HT-29 (cell line): ENCODE results near the gene CHAC2. TPM values are rescaled to one million over a fixed set of nuclear protein-coding genes. Genes with fewer than 3 reads are reported as not detected.

ENCODE experiments used
- DNase-seq: peaks from one replicate; pipeline ENCODE4 v3.0.0-alpha.2; 2015; ENCODE audit warnings: low spot score
- total RNA-seq: library from RNA; depleted of rRNA; stranded (reverse); fragments of >200 nt; shearing (Covaris generic); gene quantifications from 2 replicates; pipeline ENCODE4 v1.2.3, GENCODE V29; 2014

The CHAC2 gene
- total RNA-seq, 1 experiment from 2014 or later, result 11.7 TPM

DNA sequence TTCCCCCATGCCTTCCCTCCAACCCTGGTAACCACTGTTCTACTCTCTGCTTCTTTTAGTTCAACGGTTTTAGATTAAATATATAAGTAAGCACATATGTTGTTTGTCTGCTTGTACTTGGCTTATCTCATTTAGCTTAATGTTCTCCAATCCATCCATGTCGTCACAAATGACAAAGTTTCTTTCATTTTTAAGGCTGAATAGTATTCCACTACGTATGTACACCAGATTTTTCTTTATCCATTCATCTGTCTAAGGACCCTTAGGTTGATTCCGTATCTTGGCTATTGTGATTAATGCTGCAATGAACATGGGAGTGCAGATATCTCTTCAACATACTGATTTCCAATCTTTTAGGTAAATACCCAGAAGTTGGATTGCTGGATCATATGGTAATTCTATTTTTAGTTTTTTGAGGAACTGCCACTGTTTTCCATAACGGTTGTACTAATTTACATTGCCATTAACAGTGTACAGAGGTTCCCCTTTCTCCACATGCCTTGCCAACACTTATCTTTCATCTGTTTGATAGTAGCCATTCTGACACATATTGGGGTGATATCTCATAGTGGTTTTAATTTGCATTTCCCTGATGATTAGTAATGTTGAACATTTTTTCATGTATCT, 11.0 kb downstream of the CHAC2 start:
- DNase-seq, result no peak

DNA sequence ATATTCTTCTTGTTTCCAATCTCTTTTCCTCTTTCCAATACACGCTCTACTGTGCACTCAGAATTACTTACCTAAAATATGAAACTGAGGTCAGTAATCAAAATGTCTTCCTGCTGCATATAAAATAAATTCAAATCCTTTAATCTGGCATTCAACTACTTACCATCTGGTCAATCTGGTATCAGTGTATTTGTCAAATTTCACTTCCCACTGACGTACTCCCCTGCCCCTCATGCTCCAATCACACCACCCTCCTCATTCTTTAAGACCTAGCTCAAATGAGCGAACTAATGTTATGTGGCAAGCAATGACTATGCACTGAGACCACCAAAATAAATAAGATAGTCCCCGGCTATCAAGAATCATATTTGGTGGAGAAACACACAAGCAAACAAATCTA, 12.5 kb downstream of the CHAC2 start:
- DNase-seq, result no peak

DNA sequence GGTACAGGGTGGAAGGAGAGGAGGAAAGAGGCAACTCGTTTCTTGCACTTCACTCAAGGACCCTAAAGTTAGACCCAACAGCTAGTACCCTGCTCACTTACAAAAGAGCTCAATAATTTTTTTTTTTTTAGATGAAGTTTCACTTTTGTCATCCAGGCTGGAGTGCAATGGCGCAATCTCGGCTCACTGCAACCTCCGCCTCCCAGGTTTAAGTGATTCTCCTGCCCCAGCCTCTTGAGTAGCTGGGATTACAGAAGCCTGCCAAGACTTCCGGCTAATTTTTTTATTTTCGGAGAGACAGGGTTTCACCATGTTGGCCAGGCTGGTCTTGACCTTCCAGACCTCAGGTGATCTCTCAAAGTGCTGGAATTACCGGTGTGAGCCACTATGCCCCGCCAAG, 15.1 kb downstream of the CHAC2 start:
- DNase-seq, result no peak

GRCh38 chr2:53784436-53784835, 16.8 kb downstream of the CHAC2 start:
- DNase-seq, result no peak

- DNase-seq, result no peak
Observed at GRCh38 chr2:53785366-53785765, 17.8 kb downstream of the CHAC2 start.

DNA sequence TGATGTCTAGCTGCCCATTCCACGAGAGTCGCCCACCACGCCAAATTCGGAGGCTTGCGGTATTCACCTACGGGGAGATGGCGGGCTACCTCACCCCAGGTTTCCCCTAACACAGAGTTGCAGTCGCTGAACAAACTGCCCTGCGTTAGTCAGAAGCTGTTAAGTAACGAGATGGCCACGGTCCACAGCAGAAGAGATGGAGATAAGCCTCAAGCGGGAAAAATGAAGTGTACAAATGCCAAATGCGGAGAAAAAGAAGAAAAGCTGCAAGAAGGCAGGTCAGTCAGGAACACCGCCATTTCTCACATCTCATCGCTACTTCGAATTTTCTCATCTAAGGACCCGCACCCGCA, 18.7 kb downstream of the CHAC2 start:
- no peak for DNase-seq

DNA sequence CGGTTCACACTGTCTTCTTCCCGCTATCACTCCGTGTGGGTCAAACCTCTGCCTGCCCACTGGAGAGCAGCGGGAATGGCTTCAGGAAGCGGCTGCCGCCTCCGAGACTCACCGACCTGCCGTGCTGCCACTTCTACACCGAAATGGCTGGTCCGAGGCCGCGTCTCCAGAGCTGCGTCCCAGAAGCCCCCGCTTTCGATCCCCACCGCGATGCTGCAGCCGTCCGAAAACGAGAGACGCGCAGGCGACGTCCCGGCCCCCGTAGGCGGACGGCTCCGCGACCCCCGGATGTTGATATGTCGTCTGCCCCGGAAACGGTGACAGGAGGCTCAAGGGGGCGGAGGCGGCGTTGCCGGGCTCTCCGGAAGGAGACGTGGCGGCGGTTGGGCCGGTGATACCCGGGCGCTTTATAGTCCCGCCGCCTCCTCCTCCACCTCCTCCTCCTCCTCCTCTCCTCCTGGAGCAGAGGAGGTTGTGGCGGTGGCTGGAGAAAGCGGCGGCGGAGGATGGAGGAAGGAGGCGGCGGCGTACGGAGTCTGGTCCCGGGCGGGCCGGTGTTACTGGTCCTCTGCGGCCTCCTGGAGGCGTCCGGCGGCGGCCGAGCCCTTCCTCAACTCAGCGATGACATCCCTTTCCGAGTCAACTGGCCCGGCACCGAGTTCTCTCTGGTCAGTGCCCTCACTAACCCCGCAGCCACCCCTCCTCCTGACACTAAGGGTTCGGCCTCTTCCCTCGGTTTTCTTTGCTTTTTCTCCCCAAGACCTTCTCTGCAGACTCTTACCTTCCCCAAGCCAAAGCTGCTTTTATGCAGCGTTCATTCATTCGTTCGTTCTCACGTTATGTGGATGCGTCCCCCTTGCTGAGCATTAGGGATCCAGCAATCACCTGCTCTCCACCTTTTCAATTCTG, 19.4 kb downstream of the CHAC2 start, which contains the start of the genes ASB3 and ERLEC1:
ASB3 (minus strand) TSS at position 249 of the 909 bp plus-strand sequence. CDS start 21,381 bp downstream, outside the sequence.
ERLEC1 (plus strand) TSS at position 340 of the 909 bp plus-strand sequence; CDS start at position 507, 167 bp downstream.
- peak; percentile 80 for DNase-seq

DNA sequence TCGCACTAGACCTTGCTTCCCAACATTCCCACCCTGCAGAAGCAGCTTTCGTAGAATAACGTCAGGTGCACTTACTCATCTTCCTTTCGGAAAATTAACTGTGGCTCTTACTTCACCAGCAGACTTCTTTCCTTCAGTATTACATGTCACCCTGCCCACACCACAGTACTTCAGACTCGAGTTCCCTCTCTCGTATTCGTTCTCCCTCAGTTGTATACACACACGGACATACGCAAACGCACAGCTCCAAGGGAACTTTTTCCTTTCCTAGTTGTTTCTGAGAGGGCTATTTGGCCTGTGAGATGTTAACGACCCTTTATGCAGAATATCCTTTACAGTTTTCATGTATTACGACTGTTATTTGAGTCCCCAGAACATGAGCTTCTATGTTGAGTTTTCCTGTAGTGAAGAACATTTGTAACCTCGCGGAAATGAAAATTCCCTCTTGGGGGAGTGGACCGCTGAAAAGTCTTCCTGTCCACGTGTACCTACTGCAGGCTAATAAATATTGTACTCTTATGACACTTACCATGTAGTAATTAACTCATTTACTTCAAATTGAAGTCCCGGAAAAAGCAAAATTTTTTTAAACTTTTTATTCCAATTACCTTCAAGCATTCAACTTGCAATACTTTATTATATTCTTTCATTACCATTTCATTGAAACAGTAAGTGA, 20.1 kb downstream of the CHAC2 start:
- peak; percentile 45 for DNase-seq

DNA sequence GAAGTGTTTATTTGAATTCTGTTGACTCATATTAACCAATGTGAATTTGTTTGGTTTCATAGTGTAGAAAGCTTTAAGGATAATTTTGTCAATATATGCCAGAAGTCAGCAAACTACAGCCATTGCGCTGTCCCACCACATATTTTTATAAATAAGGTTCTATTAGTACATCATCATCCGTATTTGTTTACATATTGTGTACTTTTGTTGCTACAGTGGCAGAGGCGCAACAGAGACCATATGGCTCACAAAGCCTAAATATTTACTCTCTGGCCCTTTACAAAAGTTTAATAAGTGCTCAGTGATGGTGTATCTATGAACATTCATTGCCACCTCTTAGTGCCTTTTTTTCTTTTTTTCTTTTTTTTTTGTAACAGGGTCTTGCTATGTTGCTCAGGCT, 25.7 kb downstream of the CHAC2 start:
- no peak for DNase-seq

GRCh38 chr2:53793821-53794220, 26.2 kb downstream of the CHAC2 start:
- DNase-seq, result no peak

DNA sequence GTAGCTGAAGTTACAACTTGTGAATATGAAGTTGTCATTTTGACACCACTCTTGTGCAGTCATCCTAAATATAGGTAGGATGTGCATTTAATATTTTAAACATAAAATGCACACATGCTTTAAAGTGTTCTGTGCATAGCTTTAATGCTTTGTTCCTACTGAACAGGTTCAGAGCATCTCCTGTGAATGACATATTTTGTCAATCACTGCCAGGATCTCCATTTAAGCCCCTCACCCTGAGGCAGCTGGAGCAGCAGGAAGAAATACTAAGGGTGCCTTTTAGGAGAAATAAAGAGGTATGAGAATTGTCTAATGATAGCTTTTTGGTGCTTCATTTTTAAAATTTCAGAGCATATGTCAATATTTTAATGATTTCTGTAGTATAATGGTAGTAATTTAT, 33.9 kb downstream of the CHAC2 start:
- DNase-seq, result no peak

GRCh38 chr2:53802617-53803151, 35.1 kb downstream of the CHAC2 start:
- DNase-seq, result no peak

DNA sequence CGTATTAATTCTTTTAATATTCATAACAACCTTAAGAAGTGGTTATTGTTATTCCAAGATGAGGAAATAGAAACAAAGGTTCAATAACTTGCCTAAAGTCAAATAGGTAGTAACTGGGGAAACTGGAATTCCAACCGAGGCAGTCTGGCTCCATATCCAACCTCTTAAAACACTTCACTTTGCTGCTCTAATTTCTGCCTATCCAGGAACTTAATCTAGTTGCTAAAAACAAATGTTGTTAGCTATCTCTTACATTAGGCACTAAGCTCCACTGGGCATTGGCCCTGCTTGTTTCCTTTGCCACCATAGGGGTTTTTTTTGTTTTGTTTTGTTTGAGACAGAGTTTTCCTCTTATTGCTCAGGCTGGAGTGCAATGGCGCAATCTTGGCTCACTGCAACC, 44.0 kb downstream of the CHAC2 start:
- no peak for DNase-seq

GRCh38 chr2:53813151-53813550, 45.5 kb downstream of the CHAC2 start:
- no peak for DNase-seq

DNA sequence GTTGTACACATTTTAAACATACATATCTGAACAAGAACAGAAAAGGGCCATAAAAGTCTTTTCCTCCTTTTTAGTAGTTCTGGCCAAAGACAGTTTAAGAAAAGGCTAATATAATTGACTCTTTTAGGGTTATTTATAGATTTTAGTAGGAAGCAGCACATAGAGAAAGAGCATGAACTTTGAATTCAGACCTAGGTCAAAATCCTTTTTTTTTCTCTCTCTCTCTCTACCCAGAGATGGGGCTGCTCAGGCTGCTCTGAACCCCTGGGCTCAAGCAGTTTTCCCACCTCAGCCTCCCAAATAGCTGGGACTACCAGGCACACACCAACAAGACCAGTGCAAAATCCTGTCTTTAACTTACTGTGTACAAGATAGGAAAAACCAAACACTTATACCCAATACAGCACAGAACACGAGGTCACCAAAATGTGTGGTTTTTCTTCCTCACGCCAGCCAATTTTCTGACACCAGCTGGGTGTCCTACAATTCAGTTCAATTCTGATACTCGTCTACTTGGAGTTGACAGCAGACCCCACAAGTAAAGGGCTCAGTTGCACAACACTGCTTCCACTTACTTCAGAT, 51.3 kb downstream of the CHAC2 start:
- no peak for DNase-seq

- DNase-seq, result no peak
Observed at GRCh38 chr2:53819634-53820033, 52.0 kb downstream of the CHAC2 start.

GRCh38 chr2:53820048-53820447, 52.4 kb downstream of the CHAC2 start:
- DNase-seq, result no peak

- DNase-seq, result no peak
Observed at GRCh38 chr2:53820711-53821110, 53.1 kb downstream of the CHAC2 start.

GRCh38 chr2:53821810-53822209, 54.2 kb downstream of the CHAC2 start:
- DNase-seq, result no peak

- peak; percentile 9 for DNase-seq
Observed at GRCh38 chr2:53823639-53824038, 56.0 kb downstream of the CHAC2 start.
